ENCODE measurements around the gene NDEL1.

- TF ChIP-seq CTCF (IDR thresholded peaks at IDR 0.05; ENCODE audit: borderline replicate concordance, extremely low read depth, low read length, poor library complexity, severe bottlenecking) (no peak), EZH2 (IDR thresholded peaks at IDR 0.05; ENCODE audit: borderline replicate concordance, low read depth, low read length, severe bottlenecking) (no peak)
These were observed 52.8 kb downstream of the NDEL1 start for GRCh38 chr17:8488491-8488890.

Data from DND-41 (cell line).